Kidney glomerular epithelial cell (primary cell): ENCODE measurements around the gene GRK4.
"Not testable (repeated sequence)": the region's sequence is repeated elsewhere in the genome, so short reads cannot be mapped to it uniquely, and the experiment has no call there.

Source experiments
- DNase-seq: peaks from one replicate; lab custom pipeline; 2025; lab: John Stamatoyannopoulos, UW

The GRK4 gene

DNA sequence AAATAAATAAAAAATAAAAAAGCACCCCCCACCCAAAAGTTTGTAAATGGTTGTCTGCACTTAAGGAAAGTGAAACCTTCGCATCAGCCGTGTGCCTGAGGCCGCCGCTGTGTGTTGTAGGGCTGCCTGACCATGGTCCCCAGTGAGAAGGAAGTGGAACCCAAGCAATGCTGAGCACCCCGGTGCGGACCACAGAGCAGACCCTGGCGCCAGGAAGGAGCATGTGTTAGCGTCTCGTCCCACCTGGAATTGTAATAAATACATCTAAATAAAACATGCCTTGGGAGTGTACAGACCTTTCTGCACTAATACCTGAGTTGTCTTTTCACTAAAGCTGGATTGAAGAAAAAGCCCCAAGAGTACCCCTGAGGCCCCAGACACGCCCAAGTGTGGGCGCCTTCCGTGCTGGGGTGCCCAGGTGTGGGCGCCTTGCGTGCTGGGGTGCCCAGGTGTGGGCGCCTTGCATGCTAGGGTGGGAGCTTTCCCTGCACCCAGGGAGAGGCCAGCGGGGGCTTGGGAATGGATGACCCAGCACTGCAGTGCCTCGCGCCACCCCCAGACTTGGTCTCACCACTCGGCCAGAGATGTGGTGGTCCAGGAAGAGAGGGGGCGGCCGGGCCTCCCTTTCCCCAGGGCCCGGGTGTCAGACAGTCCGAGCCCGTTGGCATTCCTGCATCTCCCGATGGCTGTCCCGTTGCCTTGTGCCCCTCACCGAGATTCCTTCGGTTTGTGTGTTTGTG, 77.3 kb downstream of the GRK4 start:
- DNase-seq: no peak

DNA sequence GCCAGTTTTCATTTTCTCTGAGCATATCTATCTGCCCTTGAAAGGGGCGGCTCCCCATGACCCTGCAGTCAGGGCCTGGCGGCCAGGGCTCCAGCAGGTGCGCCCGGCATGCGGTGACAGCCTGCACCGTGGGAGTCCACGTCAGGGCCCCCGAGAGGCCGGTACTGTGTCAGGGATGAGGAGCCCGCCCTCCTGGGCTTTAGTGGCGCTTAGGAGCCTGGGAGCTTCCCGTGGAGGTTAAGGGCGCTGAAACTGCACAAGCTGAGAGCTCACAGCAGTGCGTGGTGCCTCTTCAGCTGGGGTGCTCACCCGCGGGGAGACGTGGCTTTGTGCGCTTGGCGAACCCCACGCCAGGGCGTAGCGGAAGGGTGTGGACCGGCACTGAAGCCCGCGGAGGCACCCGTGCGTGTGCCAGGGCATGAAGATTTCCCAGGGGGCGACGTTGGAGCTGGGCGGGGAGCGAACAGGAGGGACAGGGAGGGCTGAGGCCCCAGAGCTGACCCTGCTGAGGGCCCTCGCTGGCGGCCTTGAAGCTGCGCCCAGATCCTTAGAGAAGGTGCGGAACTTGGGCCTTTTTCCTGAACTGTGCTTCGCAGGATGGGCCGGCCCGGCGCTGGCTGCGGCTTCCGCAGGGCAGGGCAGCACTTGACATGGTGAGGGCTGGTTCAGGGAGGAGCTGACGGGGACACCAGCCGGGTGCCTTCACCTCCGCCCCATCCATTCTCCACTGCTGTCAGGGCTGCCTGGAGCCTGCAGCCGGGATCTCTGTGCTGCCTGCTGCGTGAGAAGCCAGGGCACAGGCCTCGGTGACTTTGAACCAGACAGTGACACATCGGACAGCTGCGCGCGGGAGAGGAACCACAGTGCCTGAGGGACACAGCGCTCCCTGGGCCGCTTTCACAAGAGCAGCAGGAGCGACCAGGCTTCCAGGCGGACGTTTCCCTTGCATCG, 78.1 kb downstream of the GRK4 start:
- peak; percentile 12 for DNase-seq

DNA sequence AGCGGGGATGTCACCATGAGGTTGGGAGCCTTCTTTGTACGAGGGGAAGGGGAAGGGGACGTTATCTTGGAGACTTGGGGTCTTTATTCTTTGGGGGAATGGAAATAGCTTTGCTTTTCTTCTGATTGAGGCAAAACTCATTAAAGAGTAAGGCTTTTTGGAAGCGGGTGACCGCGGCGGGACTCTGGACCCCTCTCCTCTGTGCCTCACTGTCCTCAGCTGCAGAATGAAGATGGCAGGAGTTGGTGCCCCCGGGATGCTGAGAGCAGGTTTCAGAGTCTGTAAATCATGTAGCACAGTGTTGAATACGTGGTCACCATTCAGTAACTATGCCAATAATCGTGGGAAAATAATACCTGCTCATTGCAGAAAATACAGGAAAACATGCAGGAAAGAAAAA, 78.9 kb downstream of the GRK4 start:
- DNase-seq: no peak

DNA sequence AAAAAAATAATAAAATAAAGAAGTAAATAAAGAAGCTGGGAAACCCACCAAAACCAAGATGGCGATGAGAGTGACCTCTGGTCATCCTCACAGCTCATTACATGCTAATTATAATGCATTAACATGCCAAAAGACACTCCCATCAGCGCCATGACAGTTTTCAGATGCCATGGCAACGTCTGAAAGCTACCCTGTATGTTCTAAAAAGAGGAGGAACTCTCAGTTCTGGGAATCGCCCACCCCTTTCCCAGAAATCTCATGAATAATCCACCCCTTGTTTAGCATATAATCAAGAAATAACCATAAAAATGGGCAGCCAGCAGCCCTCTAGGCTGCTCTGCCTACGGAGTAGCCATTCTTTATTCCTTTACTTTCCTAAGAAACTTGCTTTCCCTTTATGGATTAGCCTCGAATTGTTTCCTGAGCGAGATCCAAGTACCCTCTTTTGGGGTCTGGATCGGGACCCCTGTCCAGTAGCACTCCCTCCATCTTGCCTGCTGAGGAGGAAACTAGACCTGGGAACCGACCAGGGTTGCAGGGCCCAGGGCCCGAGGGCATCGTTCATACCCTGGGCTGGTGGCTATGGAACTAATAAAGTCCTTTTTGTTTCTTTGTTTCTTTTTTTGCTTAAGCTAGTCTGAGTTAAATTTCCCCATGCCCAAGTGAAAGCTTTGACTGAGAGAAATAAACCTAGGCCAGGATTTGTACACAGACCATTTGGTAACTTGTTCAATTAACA, 80.1 kb downstream of the GRK4 start:
- no peak for DNase-seq

DNA sequence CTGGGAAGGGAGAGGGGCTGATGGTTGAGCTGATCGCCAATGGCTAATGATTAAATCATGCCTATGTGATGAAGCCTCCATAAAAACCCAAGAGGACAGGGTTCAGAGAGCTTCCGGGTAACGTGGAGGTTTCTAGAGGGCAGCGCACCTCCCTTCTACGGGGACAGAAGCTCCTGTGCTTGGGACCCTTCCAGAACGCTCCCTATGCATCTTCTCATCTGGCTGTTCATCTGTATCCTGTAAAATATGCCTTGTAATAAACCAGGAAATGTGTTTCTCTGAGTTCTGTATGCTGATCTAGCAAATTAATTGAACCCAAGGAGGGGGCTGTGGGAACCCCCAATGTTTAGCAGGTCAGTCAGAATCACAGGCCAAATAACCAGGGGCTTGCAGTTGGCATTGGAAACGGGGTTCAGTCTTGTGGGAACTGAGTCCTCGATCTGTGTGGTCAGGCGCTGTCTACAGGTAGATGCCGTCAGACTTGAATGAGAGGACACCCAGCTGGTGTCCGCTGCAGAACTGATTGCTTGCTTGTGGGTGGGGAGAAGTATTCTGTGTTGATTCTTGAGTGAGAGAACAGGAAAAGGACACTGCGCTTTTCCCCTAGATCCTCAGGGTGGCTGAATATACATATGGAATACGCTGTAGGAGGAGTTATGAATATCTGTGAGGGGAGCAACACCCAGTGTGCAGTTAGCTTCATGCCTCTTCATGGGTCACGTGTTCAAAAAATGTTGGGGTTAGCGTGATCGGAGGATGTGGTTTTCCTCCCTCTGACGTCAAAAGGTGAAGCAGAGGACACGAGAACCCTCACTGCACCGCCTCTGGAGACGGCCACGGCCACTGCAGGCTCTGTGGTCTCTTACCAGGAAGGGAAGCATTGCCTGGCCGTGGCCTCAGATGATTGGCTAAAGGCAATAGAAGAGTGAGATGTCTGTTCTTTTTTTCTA, 81.8 kb downstream of the GRK4 start:
- no peak for DNase-seq

DNA sequence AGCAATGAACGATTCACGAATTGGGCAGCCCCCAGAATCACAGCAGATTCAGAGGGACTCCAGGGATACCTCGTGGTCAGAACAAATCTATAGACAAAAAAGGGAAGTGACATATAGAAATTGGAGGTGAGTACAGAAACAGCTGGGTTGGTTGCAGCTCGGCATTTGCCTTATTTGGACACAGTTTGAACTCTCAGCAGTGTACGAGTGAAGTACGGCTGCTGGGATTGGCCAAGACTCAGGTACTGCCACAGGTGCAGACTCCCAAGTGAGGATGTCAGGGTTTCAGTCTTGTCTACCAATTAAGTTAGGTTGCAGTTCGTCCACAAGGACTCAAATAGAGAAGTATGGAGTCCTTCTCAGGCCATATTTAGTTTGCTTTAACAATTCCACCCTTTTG, 82.8 kb downstream of the GRK4 start:
- DNase-seq: no peak

DNA sequence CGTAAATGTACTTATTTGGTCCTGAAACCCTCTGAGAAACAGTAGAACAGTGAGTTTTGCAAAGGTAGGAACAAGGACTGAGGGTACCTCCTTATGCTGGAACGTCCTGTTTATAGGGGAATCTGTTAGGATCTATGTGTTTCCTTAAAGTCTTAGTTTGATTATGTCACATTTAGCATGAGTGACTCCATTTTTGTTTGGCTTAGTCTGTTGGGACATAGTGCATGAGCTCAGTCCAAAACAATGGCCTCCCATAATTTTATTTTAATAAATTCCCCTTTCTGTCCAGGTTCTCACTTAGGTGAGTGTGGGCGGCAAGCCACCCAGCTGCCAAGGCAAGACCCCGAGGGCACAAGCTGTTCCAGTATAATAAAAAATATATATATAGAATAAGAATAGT, 83.3 kb downstream of the GRK4 start:
- DNase-seq: no peak

DNA sequence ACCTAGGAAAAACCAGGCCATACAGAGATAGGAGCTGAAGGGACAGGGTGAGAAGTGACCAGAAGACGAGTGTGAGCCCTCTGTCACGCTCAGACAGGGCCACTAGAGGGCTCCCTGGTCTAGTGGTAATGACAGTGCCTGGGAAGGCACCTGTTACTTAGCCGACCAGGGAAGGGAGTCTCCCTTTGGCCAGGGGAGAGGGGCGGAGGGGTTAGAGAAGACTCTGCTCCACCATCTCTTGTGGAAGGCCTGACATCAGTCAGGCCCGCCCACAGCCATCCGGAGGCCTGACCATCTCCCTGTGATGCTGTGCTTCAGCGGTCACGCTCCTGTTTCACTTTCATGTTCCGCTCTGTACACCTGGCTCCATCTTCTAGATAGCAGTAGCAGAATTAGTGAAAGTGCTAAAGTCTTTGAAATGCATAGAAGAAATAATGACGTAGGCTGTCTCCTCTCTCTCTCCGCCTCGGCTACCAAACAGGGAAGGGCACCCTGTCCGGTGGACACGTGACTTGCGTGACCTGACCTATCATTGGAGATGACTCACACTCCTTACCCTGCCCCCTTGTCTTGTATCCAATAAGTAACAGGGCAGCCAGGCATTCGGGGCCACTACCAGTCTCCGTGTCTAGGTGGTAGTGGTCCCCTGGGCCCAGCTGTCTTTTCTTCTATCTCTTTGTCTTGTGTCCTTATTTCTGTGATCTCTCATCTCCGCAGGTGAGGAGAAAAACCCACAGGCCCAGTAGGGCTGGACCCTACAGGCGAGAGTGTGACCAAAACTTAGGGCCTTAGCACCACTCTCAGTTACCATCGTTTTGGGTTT, 84.3 kb downstream of the GRK4 start:
- DNase-seq: peak; percentile 6

DNA sequence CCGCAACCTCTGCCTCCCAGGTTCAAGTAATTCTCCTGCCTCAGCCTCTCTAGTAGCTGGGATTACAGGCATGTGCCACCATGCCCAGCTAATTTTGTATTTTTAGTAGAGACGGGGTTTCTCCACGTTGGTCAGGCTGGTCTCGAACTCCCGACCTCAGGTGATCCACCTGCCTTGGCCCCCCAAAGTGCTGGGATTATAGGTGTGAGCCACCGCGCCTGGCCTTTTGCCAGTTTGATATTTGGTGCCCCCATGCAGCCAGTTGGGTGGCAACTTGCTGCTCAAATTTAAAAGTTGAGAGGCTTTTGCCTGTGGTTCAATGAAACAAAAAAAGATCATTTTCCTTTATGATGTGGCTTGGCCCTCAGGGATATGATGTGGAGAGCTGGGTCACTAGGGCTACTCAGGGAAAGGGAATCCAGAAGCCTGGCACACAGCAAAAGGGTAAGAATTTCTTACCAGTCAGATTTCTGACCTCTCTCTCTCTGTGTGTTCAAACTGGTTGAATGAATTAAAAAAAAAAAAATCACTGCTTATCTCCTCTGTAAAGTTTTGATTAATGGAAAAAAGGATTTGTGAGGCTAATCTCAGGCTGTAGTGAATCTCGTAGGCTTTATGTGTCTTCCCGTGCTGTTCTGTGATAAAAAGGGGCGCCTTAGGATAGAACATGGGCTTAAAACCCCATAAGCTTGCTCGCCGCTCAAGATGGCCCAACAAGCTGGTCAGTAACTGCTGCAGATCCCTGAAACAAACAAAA, 87.9 kb downstream of the GRK4 start:
- DNase-seq: not testable (repeated sequence)

DNA sequence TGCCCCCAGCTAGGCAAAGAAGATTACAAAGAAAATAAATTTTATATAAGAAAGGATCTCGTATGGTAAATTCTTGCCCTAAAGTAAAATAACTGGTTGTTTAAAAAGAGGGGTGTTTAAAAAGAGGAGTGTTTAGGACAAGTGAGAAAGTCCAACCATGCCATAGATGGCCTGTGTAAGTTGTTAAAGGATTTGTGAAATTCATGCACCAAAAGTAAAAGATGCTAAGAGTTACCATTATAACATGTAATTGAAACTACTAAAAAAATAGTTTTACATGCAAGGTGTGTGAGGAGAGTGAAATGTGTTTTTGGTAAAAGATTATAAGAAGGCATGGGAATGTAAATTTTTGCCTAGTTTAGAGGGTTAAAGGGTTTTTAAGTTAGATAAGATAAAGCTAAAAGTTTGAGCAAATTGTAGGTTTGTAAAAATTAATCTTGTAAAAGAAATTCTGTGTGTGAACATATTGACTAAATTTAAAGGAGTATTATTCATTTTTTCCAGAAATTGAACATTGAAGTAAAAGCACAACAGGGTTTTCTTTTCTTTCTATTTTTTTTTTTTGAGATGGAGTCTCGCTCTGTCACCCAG, 90.9 kb downstream of the GRK4 start:
- DNase-seq: no peak

DNA sequence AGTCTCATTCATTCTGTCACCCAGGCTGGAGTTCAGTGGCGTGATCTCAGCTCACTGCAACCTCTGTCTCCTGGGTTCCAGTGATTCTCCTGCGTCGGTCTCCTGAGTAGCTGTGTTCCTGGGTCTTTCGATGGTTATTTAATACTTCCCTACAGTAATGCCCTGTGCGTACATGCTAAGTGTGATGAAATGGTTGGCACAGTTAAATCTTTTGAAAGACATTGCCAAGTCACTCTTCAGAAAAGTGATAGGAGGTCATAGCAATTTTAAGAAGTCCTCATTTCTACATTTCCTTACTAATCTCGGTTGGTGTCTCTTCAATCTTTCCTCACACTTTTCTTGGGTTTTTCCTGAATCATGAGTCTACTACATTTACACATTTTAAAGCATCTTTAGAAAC, 96.6 kb downstream of the GRK4 start:
- DNase-seq: no peak

DNA sequence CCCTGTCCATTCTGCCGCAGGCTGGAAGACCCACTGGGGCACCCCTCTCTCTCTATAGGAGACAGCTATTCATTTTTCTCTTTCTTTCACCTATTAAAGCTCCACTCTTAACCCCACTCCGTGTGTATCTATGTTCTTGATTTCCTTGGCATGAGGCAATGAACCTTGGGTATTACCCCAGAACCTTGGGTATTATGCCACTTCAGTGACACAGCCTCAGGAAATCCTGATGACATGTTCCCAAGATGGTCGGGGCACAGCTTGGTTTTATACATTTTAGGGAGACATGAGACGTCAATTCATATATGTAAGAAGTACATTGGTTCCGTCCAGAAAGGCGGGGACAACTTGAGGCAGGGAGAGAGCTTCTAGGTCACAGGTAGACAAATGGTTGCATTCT, 97.6 kb downstream of the GRK4 start:
- DNase-seq: no peak

DNA sequence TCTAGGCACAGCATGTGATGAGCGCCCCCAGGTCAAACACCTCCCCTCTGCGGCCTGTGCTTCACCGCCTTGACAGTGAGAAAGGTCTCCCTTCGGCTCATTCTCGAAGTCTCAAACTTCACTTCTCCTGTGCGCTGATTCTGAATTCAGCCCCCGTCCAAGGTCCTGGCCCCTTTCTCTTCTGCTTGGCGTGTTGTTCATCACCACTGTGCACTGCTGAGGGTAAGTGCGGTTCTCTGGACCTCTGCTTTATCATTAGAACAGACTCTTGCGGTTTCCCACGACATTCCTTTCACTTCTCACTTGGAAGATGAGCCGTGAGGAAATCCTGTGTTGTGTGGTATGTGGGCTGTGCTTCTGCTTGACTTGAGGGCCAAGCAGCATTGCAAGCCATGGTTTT, 99.1 kb downstream of the GRK4 start:
- no peak for DNase-seq

DNA sequence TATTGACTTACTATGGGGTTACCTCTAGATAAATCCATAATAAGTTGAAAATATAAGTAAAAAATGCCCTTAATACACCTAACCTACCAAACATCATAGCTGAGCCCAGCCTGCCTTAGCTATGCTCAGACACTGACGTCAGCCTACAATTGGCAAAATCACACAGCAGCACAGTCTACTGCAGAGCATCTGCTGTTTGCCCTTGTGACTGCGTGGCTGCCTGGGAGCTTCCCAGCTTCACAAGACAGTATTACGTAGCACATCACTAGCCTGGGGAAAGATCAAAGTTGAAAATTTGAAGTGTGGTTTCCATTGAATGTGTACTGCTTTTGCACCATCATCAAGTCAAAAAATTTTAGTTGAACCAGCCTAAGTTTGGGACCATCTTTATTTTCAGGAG, 102.2 kb downstream of the GRK4 start:
- DNase-seq: no peak

DNA sequence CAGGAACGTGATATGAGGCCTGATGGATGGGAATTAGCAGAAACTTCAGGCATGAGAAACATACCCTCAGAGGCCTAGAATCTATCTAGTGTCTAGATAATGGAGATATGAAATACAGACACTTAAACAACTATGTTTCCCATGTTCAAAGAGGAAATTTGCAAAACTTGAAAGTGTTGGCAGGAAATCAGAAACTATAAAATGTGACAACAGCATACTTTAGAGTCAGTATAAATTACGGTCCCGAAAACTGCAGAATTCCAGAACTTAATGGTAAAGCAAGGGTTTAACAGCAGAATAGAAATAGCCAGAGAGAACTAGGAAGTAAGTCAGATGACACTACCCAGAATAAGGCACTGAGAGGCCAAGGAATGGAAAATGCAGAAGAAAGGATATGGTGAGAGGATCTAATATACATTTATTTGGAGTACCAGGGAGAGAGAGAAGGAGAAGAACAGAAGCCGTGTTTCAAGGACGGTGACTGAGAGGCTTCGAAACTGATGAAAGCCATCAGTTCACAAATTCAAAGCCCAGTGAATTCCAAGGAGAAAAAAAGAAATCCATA, 103.5 kb downstream of the GRK4 start:
- DNase-seq: no peak

DNA sequence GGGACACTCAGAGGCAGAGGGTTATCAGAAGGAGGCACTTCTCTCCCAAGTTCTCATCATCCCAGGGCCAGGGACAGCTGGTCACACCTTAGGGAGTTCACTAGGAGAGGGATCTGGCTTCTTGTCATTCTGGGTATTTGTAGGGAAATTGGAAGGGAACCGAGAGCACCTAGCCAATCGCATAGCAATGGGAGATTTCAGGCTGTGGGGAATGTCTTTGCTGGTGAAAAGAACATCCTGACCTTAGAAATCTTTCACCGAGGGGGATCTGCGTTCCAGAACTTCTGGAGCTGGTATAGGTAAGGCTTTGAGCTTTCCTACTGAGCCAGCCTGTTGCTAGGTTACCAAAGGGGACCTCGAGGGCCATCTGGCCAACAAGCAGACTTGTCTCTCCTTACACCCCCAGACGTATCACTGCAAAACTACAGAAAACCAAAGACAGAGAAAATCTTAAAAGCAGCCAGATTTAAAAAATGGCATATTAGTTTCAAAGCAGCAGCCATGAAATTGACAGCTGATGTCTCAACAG, 104.2 kb downstream of the GRK4 start:
- DNase-seq: no peak

DNA sequence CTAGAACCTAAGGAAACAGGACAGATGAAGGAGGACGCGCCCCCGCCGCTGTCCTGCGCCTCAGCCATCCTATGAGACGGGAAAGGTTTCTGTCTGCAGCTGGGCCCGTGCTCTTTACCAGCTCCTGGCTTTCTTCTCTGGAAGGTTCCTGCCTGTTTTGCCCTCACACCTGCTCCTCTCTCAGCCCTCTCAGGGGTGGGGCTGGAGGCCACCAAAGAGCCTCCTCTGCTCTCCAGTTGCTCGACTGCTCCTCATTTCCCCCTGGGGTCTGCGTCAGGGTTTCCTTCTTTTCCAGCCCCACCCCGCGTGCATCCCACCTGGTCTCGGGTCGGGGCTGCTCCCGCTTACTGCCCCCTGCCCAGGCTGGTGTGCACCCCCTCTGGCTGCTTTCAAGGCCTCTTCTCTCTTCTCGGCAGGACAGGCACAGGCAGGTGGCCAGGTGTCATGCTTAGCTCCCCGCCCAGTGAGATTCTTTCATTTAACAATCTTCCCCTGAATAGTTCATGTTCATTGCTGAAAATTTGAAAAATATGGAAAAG, 106.4 kb downstream of the GRK4 start:
- no peak for DNase-seq

DNA sequence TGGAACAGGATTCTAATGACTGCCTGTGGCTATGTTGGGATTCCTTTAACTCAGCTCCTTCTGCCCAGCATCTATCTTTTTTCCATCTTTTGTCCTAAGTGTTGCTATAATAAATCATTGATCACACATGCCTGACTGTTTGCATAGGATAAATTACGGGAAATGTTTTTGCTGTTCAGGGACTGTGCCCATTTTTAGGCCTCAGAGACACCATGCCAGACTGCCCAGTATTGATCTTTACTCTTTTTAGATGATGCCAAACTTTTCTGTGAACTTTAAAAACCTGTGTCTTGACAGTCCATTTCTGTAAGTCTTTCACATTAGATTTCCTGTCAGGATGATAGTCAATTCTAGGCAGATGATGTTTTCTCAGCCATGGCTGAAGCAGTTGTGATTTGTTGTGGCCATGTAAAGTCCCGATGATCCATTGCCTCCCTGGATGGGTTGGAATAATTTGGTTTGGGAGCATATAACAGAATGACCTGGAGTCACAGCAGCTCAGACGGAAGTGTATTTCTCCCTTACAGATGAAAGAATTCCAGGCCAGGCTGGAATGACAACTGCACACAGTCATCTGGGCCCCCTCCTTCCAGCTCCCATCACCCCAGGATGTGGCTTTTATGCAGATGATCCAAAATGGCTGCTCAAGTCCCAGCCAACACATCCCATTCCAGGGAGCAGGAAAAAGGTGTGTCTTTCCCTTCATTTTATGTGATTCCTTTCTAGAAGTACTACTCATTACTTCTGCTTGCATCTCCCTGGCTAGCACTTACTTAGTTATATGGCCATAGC, 107.5 kb downstream of the GRK4 start:
- DNase-seq: no peak
